Dendritic cell treated with granulocyte-macrophage colony-stimulating factor and Interleukin-4, amounts not matched to agents 40 ng/mL and 50 ng/mL, for 4 days (primary cell): ENCODE data around the gene PELI1.

Experiments
- H3K27ac Mint-ChIP-seq: one replicate; pipeline ENCODE4 v1.8.0; 2022; ENCODE audit warnings: mild to moderate bottlenecking, mixed read lengths
- H3K27me3 Mint-ChIP-seq: one replicate; pipeline ENCODE4 v1.8.0; 2022; ENCODE audit warnings: mild to moderate bottlenecking, mixed read lengths
- H3K36me3 Mint-ChIP-seq: one replicate; pipeline ENCODE4 v1.8.0; 2022; ENCODE audit warnings: low read depth, mixed read lengths
- H3K4me1 Mint-ChIP-seq: one replicate; pipeline ENCODE4 v1.8.0; 2022; ENCODE audit warnings: low read depth, mixed read lengths
- H3K4me3 Mint-ChIP-seq: one replicate; pipeline ENCODE4 v1.8.0; 2022; ENCODE audit warnings: mild to moderate bottlenecking, moderate library complexity, mixed read lengths
- H3K9me3 Mint-ChIP-seq: one replicate; pipeline ENCODE4 v1.8.0; 2022; ENCODE audit warnings: mixed read lengths
- intact Hi-C: fragments of 100-400 bp; cut with micrococcal nuclease; formaldehyde crosslinking; loops from one replicate; pipeline ENCODE4 v1.15.0; 2022

The PELI1 gene

DNA sequence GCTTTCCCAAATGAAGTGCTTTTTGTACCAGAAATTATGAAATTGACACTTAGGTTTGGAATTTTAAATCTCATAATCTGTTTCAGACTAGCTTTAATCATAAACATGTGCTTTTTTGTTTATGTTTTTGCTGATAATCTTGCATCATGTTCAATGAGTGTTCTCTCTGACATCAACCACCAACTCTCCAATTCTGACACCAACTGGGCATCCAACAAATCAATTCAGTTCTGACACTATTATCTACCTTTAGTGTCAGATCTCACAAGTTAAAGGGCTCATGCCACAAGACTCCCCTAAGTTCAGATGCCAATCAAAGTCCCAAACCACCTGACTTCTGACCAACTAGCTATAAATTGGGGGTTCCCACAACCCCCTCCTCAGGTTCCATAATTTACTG lies 19.6 kb downstream of the PELI1 start:
- Mint-ChIP-seq H3K36me3 (peaks cover 13% of the 10 kb centered on the region), H3K9me3 (no peaks in the 10 kb centered on the region), H3K4me1 (peaks cover 36% of the 10 kb centered on the region), H3K4me3 (no peak overlapping the region), H3K27me3 (no peaks in the 10 kb centered on the region), H3K27ac (no peak overlapping the region)
- intact Hi-C loops = no loop called here

DNA sequence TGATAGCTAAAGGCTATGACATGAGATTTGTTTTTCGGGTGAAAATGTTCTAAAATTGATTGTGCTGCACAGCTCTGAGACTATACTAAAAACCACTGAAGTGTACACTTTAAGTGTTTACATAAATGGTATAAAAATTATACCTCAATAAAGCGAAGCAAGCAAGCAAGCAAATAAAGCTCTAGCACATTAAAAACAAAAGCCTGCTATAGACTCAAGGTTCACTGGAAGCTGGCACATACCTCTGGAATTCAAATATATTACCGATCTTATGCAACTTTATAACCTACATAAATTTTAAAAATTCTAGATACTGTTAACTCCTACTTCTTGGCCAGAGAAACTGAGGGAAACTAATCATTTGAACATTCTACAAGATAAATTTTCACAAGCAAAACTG lies 20.1 kb downstream of the PELI1 start:
- H3K27me3 Mint-ChIP-seq = no peaks in the 10 kb centered on the region
- H3K4me3 Mint-ChIP-seq = no peak overlapping the region
- no peak overlapping the region for H3K27ac Mint-ChIP-seq
- peaks cover 13% of the 10 kb centered on the region for H3K36me3 Mint-ChIP-seq
- peaks cover 34% of the 10 kb centered on the region for H3K4me1 Mint-ChIP-seq
- H3K9me3 Mint-ChIP-seq = no peaks in the 10 kb centered on the region
- intact Hi-C loops = no loop called here

DNA sequence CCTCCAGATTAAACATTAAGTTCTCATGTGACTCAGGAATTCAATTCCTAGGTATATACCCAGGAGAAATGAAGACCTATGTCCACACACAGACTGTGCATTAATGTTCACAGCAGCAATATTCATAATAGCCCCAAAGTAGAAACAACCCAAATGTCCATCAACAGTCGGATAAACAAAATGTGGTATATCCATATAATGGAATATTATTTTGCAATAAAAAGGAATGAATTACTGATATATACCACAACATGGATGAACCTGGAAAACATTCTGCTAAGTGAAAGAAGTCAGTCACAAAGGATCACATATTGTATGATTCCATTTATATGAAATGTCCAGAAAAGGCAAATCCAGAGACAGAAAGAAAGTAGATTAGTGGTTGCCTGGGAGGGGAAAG lies 20.5 kb downstream of the PELI1 start:
- Mint-ChIP-seq H3K27me3 (no peaks in the 10 kb centered on the region), H3K27ac (no peak overlapping the region), H3K4me1 (peaks cover 30% of the 10 kb centered on the region), H3K36me3 (peaks cover 13% of the 10 kb centered on the region), H3K4me3 (no peak overlapping the region), H3K9me3 (no peaks in the 10 kb centered on the region)
- intact Hi-C loops = no loop called here

DNA sequence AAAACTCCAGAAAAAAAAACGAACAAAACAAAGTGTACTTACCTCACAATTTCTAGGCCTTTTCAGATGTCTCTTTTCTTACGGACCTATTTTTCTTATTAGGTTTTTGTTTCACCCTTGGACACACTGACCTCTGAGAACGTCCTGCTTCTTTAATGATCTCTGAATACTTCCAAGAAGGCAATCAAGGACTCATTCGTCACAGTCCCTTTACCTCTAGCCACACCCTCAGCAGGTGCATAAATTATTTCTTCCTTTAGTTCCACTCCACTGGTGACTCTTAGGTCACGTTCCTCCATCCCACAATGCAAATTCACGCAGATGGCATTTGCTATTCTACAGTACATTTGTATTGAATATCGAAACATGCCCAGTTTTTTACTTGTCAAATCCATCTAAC lies 21.9 kb downstream of the PELI1 start:
- Mint-ChIP-seq H3K27ac (no peak overlapping the region), H3K36me3 (peaks cover 13% of the 10 kb centered on the region), H3K4me3 (no peak overlapping the region), H3K27me3 (no peaks in the 10 kb centered on the region), H3K9me3 (no peaks in the 10 kb centered on the region), H3K4me1 (peaks cover 19% of the 10 kb centered on the region)
- intact Hi-C loops = no loop called here

DNA sequence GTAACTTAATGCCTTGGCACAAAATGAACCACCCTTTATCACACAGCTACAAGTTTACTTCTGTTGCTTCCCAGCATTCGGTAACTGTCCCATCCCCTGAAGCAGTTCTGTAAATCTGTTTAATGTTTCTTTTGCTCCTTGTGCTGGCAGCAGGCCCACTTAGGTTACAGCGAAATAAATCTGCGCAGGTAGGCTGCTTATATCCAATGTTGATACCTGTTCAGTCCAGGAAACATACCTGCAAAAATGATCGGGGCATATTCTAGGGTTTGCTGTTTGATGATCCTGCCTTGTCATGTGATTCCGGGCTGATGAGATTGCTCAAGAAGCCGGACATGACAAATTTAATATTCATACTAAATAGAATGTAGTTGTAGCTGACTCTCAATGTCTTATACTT lies 23.3 kb downstream of the PELI1 start:
- Mint-ChIP-seq H3K36me3 (peaks cover 6% of the 10 kb centered on the region), H3K9me3 (no peaks in the 10 kb centered on the region), H3K27me3 (no peaks in the 10 kb centered on the region), H3K4me3 (no peak overlapping the region), H3K4me1 (peaks cover 14% of the 10 kb centered on the region), H3K27ac (no peak overlapping the region)
- intact Hi-C loops = no loop called here

DNA sequence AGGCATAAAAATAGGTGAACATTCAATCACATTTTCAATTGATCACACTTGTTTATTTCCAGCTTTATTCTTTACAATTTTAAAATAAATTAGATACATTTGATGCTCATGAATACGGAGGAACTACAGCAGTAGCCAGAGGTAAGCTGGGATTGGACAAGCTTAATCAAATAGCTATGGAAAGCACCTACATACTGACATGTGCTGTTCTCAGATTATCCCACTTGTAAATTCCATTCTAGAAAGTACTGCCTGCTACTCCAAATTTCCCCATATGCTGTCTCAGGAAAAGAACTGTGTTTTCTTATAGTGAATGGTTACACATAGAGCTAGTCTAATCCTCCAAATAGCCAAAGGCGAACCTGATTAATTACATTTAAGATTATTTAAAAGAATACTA lies 24.2 kb downstream of the PELI1 start:
- Mint-ChIP-seq H3K9me3 (no peaks in the 10 kb centered on the region), H3K27ac (no peak overlapping the region), H3K4me3 (no peak overlapping the region), H3K4me1 (peaks cover 19% of the 10 kb centered on the region), H3K36me3 (peaks cover 6% of the 10 kb centered on the region), H3K27me3 (no peaks in the 10 kb centered on the region)
- intact Hi-C loops = no loop called here

DNA sequence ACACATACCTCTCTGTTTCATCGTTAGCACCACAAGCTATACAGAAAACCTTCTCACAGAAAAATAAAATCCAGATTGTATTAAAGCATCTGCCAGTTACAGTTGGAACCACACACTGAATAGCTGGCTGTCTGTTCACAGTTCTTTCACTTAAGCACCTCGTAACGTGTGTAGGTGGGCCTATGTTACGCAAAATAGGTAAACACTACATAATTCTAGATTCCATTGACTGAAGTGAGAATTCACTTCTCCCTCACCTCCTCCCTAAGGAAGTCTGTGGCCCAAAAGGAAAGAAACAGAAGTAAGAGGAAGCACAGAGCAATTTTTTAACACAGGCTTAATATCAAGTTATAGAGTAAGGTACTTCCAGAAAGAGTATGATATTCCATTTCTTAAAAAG lies 24.9 kb downstream of the PELI1 start:
- H3K4me1 Mint-ChIP-seq = peaks cover 21% of the 10 kb centered on the region
- H3K27ac Mint-ChIP-seq = no peak overlapping the region
- H3K9me3 Mint-ChIP-seq = no peaks in the 10 kb centered on the region
- no peak overlapping the region for H3K4me3 Mint-ChIP-seq
- H3K27me3 Mint-ChIP-seq = no peaks in the 10 kb centered on the region
- H3K36me3 Mint-ChIP-seq = peaks cover 6% of the 10 kb centered on the region
- intact Hi-C loops = no loop called here

DNA sequence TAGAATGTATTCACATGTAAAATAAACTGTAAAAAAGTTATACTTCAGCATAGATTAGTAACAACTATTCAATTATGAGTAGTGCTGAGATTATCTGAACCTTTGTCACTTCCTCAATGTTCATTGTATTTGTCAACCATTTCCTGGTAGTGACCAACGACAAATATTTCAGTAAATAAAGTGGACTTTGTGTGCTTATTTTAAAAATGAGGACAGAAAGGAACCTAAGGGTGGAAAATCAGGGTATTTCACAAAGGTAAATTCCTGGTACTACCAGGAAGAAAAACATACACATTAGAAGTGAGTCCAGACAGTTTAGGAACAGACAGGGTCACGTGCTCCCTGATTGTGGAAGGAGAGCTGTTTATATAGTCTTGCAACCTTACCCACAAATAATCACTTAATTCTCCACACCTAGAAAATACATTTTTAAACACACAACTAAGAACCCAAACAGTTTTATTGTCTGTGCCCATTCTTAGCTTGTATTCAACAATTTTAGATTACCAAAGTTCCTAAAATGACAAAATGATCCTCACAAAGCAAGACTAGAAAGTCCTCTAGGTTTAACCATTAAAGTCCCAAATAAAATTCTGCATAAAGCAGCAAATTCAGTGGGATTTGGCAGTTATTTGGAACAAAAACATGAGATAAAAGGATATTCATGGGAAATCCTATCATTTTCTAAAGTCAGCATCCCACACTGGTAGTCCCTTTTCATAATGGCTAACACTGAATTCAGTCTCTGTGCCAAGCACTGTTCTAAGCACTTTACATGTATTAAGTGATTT lies 28.2 kb downstream of the PELI1 start:
- intact Hi-C loops = no loop called here
- Mint-ChIP-seq H3K4me1 (peaks cover 25% of the 10 kb centered on the region), H3K36me3 (no peaks in the 10 kb centered on the region), H3K9me3 (no peaks in the 10 kb centered on the region), H3K27ac (peak overlapping the region; percentile 80), H3K4me3 (no peak overlapping the region), H3K27me3 (no peaks in the 10 kb centered on the region)

DNA sequence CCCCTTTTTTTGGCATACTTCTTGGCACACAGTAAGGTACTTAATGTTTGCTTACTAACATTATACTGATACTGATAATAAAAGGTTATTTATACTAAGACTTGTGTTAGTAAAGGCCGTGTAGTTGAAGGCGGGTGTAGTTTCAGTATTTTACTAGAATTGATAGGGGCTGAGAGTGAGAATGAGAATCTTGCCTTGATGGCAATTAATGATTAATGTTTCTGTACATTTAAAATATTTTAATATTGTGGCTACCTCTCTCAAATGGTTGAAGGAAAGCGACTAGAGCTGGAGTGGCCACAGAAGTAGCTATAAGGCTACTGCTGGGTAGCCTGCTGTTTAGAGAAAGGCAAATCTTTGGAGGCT lies 29.3 kb downstream of the PELI1 start:
- no peaks in the 10 kb centered on the region for H3K27me3 Mint-ChIP-seq
- intact Hi-C loops = no loop called here
- no peaks in the 10 kb centered on the region for H3K9me3 Mint-ChIP-seq
- no peak overlapping the region for H3K27ac Mint-ChIP-seq
- H3K36me3 Mint-ChIP-seq = no peaks in the 10 kb centered on the region
- H3K4me3 Mint-ChIP-seq = no peak overlapping the region
- H3K4me1 Mint-ChIP-seq = peaks cover 33% of the 10 kb centered on the region

DNA sequence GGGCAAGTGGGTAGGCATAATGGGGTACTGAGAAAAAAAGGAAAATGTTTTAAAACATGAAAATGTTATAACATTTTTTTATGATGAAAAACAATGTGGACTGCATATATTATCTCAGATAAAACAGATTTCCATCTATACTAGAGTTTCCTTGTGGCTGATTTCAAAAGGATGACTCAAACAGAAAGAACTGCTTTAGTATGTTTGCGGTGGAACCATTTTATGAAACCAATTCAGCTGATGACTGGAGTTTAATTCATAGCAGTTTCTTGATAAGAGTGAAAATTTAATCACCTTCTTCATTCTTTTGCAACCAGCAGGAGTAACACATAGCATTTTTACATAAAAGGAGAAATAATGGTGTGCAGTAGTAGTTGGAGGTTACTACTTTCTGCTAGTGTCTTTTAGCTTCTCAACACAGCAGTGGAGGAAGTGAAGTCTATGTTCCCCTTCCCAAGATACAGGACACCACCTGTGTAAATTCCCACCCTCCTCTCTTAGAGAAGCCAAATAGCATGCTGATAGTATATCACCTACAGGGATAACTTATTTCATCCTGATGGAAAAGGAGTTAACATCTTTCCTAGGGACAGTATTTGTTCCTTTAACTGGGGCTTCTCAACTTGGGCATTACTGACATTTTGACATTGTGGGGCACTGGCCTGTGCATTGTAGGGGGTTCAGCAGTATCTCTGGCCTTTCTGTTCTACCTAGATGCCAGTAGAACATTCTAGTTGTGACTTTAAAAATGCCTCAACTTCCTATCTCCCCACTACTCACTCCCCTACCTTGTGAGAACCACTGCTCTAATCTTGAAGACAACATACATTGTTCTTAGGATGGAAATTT lies 29.9 kb downstream of the PELI1 start:
- Mint-ChIP-seq H3K4me1 (peaks cover 33% of the 10 kb centered on the region), H3K4me3 (no peak overlapping the region), H3K27ac (peak overlapping the region; percentile 68), H3K27me3 (no peaks in the 10 kb centered on the region), H3K9me3 (no peaks in the 10 kb centered on the region), H3K36me3 (no peaks in the 10 kb centered on the region)
- intact Hi-C loops = no loop called here

DNA sequence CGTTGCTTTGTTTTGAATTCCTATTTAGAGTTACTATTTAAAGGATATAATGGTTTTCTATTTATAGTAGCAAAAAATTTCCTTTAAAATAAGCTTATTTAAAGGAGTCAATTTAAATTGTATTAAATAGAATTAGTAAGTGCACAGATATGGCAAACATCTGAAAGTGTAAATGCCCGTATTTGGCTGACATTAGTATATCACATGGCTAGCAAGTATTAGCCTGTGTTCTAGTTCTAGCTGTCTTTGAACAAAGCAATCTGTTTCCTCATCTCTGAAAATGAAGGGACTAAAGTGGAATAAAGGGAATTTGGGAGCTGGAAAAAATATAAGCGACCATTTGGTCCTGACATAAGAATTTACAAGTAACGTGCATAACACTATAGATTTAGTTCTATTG lies 32.2 kb downstream of the PELI1 start:
- intact Hi-C loops = no loop called here
- Mint-ChIP-seq H3K9me3 (no peaks in the 10 kb centered on the region), H3K36me3 (peaks cover 16% of the 10 kb centered on the region), H3K27ac (no peak overlapping the region), H3K4me1 (peaks cover 40% of the 10 kb centered on the region), H3K27me3 (no peaks in the 10 kb centered on the region), H3K4me3 (no peak overlapping the region)

DNA sequence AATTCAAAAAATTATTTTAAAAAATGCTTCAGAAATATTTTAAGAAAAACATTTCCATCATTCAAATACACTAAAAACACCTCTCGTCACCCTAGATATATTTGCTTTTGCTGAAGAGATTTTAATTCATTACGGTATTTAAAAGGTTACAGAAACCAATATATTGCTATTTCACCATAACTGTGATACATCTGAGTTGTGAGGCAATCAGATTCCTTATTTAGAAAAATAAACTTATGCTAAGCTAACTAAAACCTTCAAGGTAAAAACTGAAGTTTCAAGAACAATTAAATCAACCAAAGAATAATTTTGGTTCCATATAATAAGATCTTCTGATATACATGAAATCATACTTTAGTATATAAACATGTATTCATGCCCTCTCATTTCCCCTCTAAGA lies 32.8 kb downstream of the PELI1 start:
- Mint-ChIP-seq H3K4me1 (peaks cover 44% of the 10 kb centered on the region), H3K27ac (no peak overlapping the region), H3K36me3 (peaks cover 22% of the 10 kb centered on the region), H3K27me3 (no peaks in the 10 kb centered on the region), H3K4me3 (no peak overlapping the region), H3K9me3 (no peaks in the 10 kb centered on the region)
- intact Hi-C loops = no loop called here

DNA sequence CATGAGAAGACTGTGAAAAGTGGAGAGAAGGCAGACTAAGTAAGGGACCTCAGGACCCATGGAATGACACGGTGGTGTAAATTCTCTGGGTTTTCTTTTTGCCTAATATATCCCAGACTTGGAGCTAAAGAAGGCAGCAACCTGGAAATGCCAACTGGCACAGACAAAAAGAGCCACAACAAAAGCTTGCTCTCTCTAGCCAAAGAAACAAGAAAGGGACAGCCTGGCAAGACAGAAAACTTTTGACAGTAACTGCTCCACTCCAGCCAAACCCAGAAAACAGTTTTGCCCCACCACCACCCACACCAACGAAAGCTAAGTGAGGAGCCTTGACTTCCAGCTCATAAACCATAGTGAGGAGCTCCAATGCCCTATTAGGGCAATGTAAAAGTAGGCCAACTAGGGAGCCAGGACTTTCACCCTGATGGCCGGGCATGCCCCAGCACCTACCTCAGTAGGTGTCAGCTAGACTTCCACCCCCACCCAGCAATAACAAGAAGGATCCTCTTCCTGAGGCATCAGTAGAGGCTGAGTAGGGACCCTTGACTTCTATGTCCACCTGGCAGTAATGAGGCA lies 35.5 kb downstream of the PELI1 start:
- H3K27me3 Mint-ChIP-seq = no peaks in the 10 kb centered on the region
- no peak overlapping the region for H3K27ac Mint-ChIP-seq
- no peaks in the 10 kb centered on the region for H3K9me3 Mint-ChIP-seq
- no peak overlapping the region for H3K4me3 Mint-ChIP-seq
- H3K36me3 Mint-ChIP-seq = peaks cover 44% of the 10 kb centered on the region
- intact Hi-C loops = no loop called here
- H3K4me1 Mint-ChIP-seq = peaks cover 33% of the 10 kb centered on the region

DNA sequence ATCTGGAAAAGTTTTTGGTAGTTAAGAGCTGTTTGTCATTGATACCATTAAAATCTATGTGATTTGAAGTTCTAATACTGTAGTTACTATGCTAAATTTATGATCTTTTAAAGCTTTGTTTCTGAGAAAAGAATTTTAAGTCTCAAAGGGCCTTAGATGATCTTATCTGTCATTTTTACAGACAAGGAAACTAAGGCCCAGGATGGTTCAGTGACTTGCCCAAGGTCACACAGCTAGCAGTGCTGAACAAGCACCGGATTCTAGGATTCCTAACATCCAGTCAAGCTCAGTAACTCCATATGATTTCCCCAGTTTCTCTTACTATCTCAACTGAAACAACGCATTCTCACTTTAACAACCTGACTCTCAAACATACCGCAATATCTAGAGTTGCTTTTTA lies 37.7 kb downstream of the PELI1 start:
- Mint-ChIP-seq H3K4me1 (peaks cover 31% of the 10 kb centered on the region), H3K27ac (no peak overlapping the region), H3K9me3 (no peaks in the 10 kb centered on the region), H3K27me3 (no peaks in the 10 kb centered on the region), H3K4me3 (no peak overlapping the region), H3K36me3 (peaks cover 53% of the 10 kb centered on the region)
- intact Hi-C loops = no loop called here
